H1 (cell line): ENCODE results near the gene GABPB1. TPM values are rescaled to one million over a fixed set of nuclear protein-coding genes. Genes with fewer than 3 reads are reported as not detected.

ENCODE experiments used
- CBX8 ChIP-seq: fragments of 300-800, 300-1000 bp; sonication (generic); IDR thresholded peaks from 2 replicates; pipeline ENCODE4 v1.7.1; 2016; ENCODE audit warnings: low read depth, low read length, borderline replicate concordance
- POLR2A ChIP-seq, 2 experiments: IDR thresholded peaks; 1 replicate in 1 of 2; 2 replicates in 1 of 2; pipeline ENCODE4 v1.6.1; 2011; ENCODE audit warnings: low read depth in 2 of 2, low read length in 2 of 2, mild to moderate bottlenecking in 2 of 2; ENCODE audit errors: control extremely low read depth in 1 of 2
- SP1 ChIP-seq: IDR thresholded peaks from 2 replicates; pipeline ENCODE4 v1.6.1; 2011; ENCODE audit warnings: low read depth, low read length
- polyA plus RNA-seq, 7 experiments: library from polyadenylated mRNA; depleted of rRNA in 3 of 7; stranded (reverse) in 5 of 7; unstranded in 2 of 7; fragments of >200 nt in 5 of 7; fragments of 200-250 nt in 2 of 7; gene quantifications; 1 replicate in 5 of 7; 2 replicates in 1 of 7; 4 replicates in 1 of 7; pipeline versions ENCODE4 v1.2.1 to v1.2.3, GENCODE V29; 2011 to 2013; ENCODE audit warnings: missing spikeins in 2 of 7, mixed read lengths in 2 of 7
- total RNA-seq: library from RNA; stranded (reverse); fragmentation: NEBNext Ultra II Directional; extraction: Animal tissue kit (Norgen Biotek cat#: 25700); gene quantifications from 2 replicates; pipeline ENCODE4 v1.2.1, GENCODE V29; 2021

Gene GABPB1
- total and polyA plus RNA-seq, 2 of the 8 experiments (the other 6 are each of a cell fraction or from before 2014, with no cell fraction given): 24.5 to 32.3 TPM

- no peak for TF ChIP-seq POLR2A (IDR thresholded peaks at IDR 0.05; ENCODE audit: control extremely low read depth in 1 of 2, low read depth in 2 of 2, low read length in 2 of 2)
- no peak for TF ChIP-seq SP1
- TF ChIP-seq CBX8: no peak
Observed at GRCh38 chr15:50295966-50296365, 59.0 kb downstream of the GABPB1 start (continued).
